WTC11 (cell line): ENCODE results near the gene HNRNPR.

Experiments used
- ELF4 ChIP-seq: sonication (generic); formaldehyde crosslinking; IDR thresholded peaks from 2 replicates; pipeline ENCODE4 v1.8.1; 2022; ENCODE audit warnings: low read depth, mild to moderate bottlenecking, moderate library complexity, missing genetic modification reagents
- FOXK1 ChIP-seq: sonication (generic); formaldehyde crosslinking; IDR thresholded peaks from 2 replicates; pipeline ENCODE4 v1.8.0; 2022; ENCODE audit warnings: mild to moderate bottlenecking, moderate library complexity, missing genetic modification reagents
- JUN ChIP-seq: sonication (generic); formaldehyde crosslinking; IDR thresholded peaks from 2 replicates; pipeline ENCODE4 v1.8.0; 2023; ENCODE audit warnings: mild to moderate bottlenecking, missing genetic modification reagents
- NR2C2 ChIP-seq: sonication (generic); formaldehyde crosslinking; IDR thresholded peaks from 2 replicates; pipeline ENCODE4 v1.8.0; 2022; ENCODE audit warnings: mild to moderate bottlenecking, missing genetic modification reagents
- NR3C1 ChIP-seq: sonication (generic); formaldehyde crosslinking; conservative IDR thresholded peaks from 2 replicates; pipeline ENCODE4 v1.8.1; 2023; ENCODE audit warnings: low read depth, mild to moderate bottlenecking, missing genetic modification reagents
- SP1 ChIP-seq: sonication (generic); formaldehyde crosslinking; conservative IDR thresholded peaks from 2 replicates; pipeline ENCODE4 v1.8.1; 2022; ENCODE audit warnings: missing genetic modification reagents
- TEAD1 ChIP-seq: sonication (generic); formaldehyde crosslinking; IDR thresholded peaks from 2 replicates; pipeline ENCODE4 v1.8.0; 2022; ENCODE audit warnings: mild to moderate bottlenecking, missing genetic modification reagents
- ZNF423 ChIP-seq: fragments of 250-450 bp; sonication (Bioruptor Pico); IDR thresholded peaks from 2 replicates; pipeline ENCODE4 v2.1.2; 2022; ENCODE audit warnings: mild to moderate bottlenecking, moderate library complexity
- TF ChIP-seq, protein P1 (sequence below): fragments of 200-600 bp; IDR thresholded peaks from 2 replicates; pipeline ENCODE4 v1.8.0; 2022; ENCODE audit warnings: antibody characterized with exemption
- TF ChIP-seq, protein P2 (sequence below): fragments of 250-450 bp; sonication (Bioruptor Pico); IDR thresholded peaks from 2 replicates; pipeline ENCODE4 v1.9.0; 2021; ENCODE audit warnings: mild to moderate bottlenecking

DNA sequence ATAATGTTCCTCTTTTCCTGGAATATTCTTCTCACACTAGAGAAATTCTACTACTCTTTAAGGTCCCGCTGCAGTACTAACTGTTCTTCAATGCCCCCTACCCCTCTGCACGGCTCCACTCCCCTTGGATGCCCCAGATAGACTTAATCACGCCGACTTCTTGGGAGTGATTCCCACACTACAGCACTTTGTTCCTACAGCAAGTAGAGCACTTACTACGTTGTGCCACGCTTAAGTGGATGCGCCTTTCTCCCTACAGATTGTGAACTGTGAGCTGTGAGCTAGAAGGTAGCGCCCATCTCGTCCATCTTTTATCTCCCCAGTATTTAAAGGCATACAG is 23.3 kb upstream of the HNRNPR start:
- TF ChIP-seq, protein P1, sequence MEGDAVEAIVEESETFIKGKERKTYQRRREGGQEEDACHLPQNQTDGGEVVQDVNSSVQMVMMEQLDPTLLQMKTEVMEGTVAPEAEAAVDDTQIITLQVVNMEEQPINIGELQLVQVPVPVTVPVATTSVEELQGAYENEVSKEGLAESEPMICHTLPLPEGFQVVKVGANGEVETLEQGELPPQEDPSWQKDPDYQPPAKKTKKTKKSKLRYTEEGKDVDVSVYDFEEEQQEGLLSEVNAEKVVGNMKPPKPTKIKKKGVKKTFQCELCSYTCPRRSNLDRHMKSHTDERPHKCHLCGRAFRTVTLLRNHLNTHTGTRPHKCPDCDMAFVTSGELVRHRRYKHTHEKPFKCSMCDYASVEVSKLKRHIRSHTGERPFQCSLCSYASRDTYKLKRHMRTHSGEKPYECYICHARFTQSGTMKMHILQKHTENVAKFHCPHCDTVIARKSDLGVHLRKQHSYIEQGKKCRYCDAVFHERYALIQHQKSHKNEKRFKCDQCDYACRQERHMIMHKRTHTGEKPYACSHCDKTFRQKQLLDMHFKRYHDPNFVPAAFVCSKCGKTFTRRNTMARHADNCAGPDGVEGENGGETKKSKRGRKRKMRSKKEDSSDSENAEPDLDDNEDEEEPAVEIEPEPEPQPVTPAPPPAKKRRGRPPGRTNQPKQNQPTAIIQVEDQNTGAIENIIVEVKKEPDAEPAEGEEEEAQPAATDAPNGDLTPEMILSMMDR: no peak
- TF ChIP-seq JUN (no peak), FOXK1 (no peak), SP1 (no peak), NR2C2 (no peak), TEAD1 (CRISPR knock-in tag) (no peak), ZNF423 (CRISPR knock-in tag) (no peak), NR3C1 (no peak), ELF4 (CRISPR knock-in tag) (no peak)
- TF ChIP-seq, protein P2, sequence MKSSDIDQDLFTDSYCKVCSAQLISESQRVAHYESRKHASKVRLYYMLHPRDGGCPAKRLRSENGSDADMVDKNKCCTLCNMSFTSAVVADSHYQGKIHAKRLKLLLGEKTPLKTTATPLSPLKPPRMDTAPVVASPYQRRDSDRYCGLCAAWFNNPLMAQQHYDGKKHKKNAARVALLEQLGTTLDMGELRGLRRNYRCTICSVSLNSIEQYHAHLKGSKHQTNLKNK (CRISPR knock-in tag): no peak
